ENCODE results near the gene ALDH1A2.

DNA sequence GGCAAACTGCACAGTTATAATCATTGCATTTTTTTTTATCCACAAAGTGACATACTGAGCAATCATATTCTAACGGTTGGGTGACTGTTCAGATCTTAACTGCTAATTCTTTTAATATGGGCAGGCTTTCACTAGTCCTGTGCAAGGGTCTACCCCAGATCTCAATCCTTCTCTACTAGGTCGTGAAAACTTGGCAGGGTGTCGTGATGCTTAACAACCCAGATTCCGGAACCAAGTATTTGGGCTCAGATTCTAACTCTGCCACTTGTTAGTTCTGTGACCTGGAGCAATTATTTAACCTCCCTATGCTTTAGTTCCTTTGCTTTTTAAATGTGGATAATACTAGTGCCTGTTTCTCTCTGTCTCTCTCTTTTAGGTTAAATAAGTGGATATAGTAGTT is 16.4 kb upstream of the ALDH1A2 start:
- TF ChIP-seq, protein P1, sequence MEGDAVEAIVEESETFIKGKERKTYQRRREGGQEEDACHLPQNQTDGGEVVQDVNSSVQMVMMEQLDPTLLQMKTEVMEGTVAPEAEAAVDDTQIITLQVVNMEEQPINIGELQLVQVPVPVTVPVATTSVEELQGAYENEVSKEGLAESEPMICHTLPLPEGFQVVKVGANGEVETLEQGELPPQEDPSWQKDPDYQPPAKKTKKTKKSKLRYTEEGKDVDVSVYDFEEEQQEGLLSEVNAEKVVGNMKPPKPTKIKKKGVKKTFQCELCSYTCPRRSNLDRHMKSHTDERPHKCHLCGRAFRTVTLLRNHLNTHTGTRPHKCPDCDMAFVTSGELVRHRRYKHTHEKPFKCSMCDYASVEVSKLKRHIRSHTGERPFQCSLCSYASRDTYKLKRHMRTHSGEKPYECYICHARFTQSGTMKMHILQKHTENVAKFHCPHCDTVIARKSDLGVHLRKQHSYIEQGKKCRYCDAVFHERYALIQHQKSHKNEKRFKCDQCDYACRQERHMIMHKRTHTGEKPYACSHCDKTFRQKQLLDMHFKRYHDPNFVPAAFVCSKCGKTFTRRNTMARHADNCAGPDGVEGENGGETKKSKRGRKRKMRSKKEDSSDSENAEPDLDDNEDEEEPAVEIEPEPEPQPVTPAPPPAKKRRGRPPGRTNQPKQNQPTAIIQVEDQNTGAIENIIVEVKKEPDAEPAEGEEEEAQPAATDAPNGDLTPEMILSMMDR (optimal IDR thresholded peaks at IDR 0.05 in 1 of 3, IDR thresholded peaks at IDR 0.05 in 1 of 3, conservative IDR thresholded peaks at IDR 0.05 in 1 of 3; ENCODE audit: extremely low read depth in 1 of 3, insufficient read depth in 2 of 3, low read length in 3 of 3), result no peak
- no peak for TF ChIP-seq EZH2 (IDR thresholded peaks at IDR 0.05; ENCODE audit: low read length)

Data from keratinocyte (primary cell).